SU-DHL-6 (cell line): Measurements from ENCODE around the gene CBLB.

Source experiments
- EZH2phosphoT487 ChIP-seq: fragments of 200-600 bp; sonication (generic), shearing (Covaris generic); conservative IDR thresholded peaks from 2 replicates; pipeline ENCODE4 v1.6.1; 2018; ENCODE audit warnings: mild to moderate bottlenecking, antibody characterized with exemption, low read length, moderate library complexity, mixed read lengths
- TF ChIP-seq, protein P1 (sequence below): fragments of 200-600 bp; sonication (generic); IDR thresholded peaks from one replicate; pipeline ENCODE4 v1.5.1; 2017; ENCODE audit warnings: antibody characterized with exemption, mild to moderate bottlenecking, low read length, moderate library complexity; ENCODE audit not compliant: insufficient read depth, poor library complexity, severe bottlenecking

DNA sequence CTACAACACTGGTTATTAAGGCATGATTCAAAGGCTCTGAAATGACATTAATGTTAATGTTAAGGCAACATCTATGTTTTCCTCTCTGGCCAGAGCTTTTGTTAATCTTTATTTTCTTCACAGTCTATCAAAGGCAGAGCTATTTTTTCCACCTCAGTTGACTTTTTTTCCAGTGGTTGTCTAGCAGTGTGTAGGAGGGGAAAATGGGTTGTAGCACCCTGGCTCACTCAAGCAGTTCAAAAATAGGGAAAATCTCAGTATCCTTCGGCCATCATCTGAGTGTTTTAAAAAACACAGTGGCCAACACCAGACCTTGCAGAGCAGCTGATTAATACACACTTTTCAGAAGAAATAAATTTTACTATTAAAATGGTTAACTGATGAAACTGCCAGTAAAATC lies 21.4 kb downstream of the CBLB start:
- no peak for TF ChIP-seq EZH2phosphoT487
- TF ChIP-seq, protein P1, sequence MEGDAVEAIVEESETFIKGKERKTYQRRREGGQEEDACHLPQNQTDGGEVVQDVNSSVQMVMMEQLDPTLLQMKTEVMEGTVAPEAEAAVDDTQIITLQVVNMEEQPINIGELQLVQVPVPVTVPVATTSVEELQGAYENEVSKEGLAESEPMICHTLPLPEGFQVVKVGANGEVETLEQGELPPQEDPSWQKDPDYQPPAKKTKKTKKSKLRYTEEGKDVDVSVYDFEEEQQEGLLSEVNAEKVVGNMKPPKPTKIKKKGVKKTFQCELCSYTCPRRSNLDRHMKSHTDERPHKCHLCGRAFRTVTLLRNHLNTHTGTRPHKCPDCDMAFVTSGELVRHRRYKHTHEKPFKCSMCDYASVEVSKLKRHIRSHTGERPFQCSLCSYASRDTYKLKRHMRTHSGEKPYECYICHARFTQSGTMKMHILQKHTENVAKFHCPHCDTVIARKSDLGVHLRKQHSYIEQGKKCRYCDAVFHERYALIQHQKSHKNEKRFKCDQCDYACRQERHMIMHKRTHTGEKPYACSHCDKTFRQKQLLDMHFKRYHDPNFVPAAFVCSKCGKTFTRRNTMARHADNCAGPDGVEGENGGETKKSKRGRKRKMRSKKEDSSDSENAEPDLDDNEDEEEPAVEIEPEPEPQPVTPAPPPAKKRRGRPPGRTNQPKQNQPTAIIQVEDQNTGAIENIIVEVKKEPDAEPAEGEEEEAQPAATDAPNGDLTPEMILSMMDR, result no peak
